GM19238 (cell line): ENCODE results near the gene WNT1.

ENCODE experiments used
- DNase-seq: peaks from one replicate; pipeline ENCODE4 v3.0.0; 2011; ENCODE audit warnings: low spot score; ENCODE audit not compliant: insufficient read length

The WNT1 gene

GRCh38 chr12:49026678-49027480 is 48.8 kb downstream of the WNT1 start:
- DNase-seq = no peak

GRCh38 chr12:49027846-49028555 is 49.9 kb downstream of the WNT1 start:
- no peak for DNase-seq

- DNase-seq = no peak
These were observed 50.6 kb downstream of the WNT1 start for GRCh38 chr12:49028666-49029275.

GRCh38 chr12:49030119-49030518 is 52.0 kb downstream of the WNT1 start:
- DNase-seq = no peak

GRCh38 chr12:49030714-49031572 is 52.8 kb downstream of the WNT1 start:
- DNase-seq = no peak

GRCh38 chr12:49031573-49032161 is 53.5 kb downstream of the WNT1 start:
- no peak for DNase-seq
